ENCODE measurements around the gene AKAP1.
A peak's percentile ranks its signal among the peaks of the same experiment; 100 is the strongest.

Gene AKAP1, protein sequence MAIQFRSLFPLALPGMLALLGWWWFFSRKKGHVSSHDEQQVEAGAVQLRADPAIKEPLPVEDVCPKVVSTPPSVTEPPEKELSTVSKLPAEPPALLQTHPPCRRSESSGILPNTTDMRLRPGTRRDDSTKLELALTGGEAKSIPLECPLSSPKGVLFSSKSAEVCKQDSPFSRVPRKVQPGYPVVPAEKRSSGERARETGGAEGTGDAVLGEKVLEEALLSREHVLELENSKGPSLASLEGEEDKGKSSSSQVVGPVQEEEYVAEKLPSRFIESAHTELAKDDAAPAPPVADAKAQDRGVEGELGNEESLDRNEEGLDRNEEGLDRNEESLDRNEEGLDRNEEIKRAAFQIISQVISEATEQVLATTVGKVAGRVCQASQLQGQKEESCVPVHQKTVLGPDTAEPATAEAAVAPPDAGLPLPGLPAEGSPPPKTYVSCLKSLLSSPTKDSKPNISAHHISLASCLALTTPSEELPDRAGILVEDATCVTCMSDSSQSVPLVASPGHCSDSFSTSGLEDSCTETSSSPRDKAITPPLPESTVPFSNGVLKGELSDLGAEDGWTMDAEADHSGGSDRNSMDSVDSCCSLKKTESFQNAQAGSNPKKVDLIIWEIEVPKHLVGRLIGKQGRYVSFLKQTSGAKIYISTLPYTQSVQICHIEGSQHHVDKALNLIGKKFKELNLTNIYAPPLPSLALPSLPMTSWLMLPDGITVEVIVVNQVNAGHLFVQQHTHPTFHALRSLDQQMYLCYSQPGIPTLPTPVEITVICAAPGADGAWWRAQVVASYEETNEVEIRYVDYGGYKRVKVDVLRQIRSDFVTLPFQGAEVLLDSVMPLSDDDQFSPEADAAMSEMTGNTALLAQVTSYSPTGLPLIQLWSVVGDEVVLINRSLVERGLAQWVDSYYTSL

DNA sequence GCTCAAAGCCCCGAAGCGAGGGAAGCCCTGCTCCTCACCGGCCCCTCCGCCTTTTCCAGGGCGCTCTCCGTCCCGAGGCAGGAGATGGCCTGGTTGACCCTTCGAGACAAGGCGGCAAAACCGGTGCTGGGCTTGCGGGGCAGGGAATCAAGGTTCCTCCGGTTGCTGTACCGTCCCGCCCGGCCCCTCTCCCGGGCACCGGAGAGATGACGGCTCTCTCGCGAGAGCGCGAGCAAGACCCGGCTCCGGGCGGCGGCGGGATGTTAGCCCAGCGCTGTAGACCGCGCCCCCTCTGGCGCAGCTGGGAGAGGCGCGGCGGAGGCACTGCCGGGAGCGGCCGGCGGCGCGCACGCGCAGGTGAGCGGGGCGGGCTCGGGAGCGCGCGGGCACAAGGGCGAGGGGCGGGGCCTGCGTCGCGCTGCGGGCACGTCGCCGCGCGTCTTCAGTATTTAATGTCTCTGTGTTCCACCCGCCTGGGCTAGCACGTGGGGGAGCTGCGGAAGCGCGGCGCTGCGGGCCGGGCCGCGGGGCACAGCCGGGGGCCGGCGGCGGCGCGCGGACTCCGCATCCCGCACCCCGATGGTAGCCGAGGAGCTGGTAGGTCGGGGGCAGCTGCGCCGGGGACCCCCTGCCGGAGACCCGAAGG is at the start of gene AKAP1:
TSS of gene AKAP1 (plus strand) at position 445 of the 646 bp plus-strand sequence. CDS start 20,219 bp downstream, outside the sequence.
- DNase-seq (ENCODE audit: low spot score), result peak; percentile 97

DNA sequence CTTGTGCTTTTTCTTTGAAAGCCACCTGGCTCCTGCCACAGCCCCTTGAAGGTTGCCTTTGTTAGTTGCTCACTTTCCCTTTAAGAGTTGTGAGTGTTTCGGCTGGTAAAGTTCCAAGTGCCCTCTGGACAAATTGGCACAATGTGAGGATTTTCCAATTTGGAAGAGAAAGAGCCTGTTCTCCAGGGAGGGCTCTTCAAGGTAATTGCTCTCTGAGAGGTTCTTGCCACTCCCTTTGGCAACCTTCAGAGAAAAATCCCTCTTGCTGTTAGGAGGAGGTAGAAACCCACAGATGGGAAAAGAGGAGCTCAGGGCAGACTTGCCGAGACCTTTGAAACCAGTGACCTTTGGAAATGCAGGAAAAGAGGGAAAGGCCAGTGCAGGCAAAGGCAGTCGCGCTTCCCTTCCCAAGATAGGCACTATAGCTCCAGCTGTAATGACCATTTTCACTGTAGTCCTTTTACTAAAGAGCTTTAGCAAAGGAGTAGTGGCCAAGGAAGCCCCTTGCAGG is 49.0 kb upstream of the AKAP1 start:
- no peak for DNase-seq (ENCODE audit: low spot score)

DNA sequence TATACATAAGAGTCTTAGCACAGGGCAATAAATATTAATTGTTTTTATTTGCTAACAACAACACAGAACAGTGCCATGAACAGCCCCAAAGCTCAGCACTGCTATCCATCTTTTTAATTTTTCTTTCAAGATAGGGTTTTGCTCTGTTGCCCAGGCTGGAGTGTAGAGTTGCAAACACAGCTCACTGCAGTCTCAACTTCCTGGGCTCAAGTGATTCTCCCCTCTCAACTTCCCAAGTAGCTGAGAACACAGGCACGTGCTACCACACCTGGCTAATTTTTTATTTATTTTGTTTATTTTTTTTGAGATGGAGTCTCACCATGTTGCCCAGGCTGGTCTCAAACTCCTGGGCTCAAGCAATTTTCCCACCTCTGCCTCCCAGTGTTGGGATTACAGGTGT is 47.6 kb upstream of the AKAP1 start:
- DNase-seq (ENCODE audit: low spot score), result no peak

DNA sequence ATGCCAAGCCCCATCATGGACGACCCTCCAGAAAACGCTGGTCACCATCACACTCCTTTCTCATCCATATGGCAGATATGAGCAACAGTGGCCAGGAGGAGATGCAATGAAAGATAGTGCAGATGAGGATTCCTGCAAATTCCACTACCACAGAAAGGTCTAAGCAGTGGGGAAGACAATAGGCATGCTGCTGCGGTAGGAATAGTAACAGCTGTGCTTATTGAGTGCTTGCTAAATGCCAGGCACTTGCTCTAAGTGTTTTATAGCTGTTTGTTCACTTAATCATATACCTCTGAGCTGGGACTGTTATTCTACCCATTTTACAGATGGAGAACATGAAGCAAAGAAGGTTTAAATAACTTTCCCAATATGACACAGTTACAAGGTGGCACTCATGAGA is 46.6 kb upstream of the AKAP1 start:
- no peak for DNase-seq (ENCODE audit: low spot score)

DNA sequence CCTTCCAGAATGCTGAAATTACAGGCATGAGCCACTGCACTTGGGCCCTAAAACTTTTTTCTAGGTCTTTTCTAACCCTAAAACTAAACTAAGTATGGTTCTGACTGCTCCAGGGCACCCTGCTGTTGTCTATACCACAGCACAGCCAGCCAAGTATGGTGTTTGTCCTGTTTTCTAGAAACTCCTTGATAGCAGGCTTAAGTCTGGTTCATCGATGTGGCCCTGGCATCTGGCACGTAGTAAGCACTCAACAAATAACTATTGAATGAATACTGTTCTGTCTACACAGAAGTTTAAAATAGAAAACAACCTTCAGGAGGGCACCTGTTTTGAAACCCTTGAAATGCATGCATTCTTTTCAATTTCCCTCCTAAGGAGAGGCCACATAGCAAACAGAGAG is 44.5 kb upstream of the AKAP1 start:
- DNase-seq (ENCODE audit: low spot score), result no peak

DNA sequence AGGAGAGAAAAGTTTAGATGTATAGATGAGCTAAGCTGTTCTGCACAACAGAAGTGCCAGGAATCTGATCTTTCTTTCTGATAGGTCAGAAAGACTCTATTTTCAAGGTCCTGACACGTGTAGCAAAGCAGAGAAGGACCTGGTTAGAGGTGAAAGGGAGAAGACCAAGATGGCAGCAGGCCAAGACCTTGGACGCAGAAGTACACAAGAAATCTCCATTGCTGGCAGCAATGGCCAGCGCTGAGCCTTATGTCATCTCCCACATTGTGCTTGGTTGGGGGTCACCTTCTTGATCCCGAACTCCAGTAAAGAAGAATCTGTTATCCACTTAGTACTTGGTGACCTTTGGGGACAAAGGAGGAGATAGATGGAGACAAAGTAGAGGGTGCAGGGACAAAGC is 41.8 kb upstream of the AKAP1 start:
- no peak for DNase-seq (ENCODE audit: low spot score)

DNA sequence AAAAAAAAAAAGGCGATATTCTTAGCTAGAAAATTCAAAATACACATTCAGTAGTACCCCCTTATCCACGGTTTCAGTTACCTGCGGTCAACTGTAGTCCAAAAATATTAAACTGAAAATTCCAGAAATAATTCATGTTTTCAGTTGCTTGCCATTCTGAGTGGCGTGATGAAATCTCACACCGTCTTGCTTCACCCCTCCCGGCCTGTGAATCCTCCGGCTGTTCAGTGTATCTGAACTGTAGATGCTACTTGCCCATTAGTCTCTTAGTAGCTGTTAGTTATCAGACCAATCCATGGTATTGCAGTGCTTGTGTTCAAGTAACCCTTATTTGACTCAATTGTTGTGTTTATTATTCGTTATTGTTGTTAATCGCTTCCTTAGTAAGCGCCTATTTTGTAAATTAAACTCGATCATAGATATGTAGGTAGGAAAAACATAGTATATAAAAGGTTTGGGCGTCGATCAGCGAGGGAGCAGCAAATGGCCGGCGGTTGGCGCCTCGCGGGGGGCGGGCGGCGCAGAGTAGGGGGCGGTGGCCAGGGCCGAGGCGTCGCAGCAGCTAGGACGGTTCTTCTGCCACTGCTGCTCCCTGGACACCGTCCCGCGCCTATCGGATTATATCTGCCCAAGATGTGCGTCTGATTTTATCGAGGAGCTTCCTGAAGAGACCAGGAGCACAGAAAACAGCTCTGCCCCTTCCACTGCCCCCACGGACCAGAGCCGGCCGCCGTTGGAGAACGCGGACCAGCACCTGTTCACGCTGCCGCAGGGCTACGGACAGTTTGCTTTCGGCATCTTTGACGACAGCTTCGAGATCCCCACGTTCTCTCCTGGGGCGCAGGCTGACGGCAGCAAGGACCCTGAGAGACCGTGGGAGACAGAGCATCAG is 39.8 kb upstream of the AKAP1 start:
- no peak for DNase-seq (ENCODE audit: low spot score)

DNA sequence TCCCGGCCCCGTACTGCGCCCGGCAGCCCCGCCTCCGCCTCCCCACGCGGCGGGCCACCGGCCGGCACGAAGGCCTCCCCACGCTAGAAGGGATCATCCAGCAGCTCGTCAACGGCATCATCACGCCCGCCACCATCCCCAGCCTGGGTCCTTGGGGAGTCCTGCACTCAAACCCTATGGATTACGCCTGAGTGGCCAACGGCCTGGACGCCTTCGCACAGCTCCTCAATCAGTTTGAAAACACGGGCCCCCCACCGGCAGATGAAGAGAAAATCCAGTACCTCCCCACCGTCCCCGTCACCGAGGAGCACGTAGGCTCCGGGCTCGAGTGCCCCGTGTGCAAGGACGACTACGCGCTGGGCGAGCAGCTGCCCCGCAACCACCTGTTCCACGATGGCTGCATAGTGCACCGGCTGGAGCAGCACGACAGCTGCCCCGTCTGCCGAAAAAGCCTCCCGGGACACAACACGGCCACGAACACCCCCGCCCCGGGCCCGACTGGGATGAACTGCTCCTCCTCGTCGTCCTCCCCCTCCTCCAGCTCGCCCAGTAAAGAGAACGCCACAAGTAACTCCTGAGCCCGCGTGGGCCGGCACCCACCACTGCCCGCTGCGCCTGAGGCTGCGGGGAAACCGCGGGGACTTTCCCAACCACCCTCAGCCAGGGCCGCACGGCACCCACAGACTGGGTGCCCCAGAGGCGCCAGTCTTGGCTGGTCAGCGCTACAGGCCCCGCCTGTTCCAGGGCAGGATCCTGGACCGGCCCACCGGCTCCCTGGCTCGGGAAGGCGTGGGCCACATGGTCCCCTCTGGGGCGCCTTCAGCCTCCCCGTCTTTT is 39.0 kb upstream of the AKAP1 start:
- peak; percentile 68 for DNase-seq (ENCODE audit: low spot score)

DNA sequence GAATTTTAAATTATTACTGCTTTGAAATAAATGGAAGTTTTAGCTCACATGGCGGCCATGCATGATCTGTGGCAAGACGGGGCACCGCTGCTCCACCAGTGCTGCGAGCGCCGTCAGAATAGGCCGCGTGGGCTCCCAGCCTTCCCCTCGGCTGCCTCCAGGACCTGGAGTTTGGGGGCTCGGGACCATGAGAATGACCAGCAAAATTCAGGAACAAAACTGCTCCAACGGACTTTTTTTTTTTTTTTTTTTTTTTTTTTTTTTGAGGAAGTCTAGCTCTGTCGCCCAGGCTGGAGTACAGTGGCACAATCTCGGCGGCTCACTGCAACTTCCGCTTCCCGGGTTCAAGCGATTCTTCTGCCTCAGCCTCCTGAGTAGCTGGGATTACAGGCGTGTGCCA is 38.3 kb upstream of the AKAP1 start:
- DNase-seq (ENCODE audit: low spot score), result no peak

DNA sequence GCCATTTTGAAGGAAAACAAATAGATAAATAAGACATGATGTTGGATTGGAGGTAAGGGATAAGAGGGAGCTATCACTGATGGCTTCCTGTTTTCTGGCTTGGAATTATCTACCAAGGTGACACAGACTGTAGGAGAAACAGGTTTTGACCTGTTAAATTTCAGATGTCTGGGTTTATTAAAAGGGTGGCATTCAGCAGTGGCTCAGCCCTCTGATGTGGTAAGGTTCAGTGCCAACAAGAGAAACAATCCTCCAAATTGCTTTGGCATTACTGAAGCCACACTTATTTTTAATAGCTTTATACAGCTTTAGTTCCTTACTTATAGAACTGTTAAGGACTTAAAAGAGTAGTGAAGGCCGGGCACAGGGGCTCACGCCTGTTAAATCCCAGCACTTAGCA is 37.0 kb upstream of the AKAP1 start:
- DNase-seq (ENCODE audit: low spot score), result no peak

DNA sequence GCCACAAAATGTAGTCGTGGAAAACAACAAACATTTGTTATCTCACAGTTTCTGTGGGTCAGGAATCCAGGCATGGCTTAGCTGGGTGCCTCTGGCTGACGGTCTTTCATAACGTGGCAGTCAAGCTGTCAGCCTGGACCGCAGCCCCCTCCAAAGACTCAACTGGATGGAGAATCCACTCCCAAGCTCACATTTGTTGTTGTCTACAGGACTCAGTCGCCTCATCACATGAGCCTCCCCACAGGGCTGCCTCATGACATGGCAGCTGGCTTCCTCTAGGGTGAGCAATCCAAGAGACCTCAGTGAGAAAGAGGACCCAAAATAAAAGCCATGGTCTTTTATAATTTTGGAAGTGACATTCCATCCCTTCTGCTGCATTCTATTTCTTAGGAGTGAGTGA is 34.7 kb upstream of the AKAP1 start:
- no peak for DNase-seq (ENCODE audit: low spot score)

DNA sequence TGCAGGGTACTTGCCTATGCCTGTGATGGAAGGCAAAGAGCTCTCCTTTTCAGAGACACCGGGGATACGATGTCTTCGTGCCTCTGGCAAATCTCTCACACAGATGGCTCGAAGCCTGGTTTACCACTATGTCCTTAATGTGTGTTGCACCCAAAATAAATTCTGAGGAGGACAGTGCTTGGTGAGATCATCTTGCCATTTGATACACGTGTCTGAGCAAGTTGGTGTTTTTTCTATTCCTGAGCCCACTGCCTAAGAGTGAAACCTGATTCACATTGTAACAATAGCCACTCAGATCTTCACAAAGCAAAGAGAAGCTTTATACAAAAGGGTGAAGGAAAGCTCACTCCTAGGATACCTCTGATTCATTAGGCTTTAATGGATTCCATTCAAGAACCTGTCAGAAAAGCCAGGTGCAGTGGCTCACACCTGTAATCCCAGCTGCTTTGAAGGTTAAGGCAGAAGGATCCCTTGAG is 33.1 kb upstream of the AKAP1 start:
- DNase-seq (ENCODE audit: low spot score), result no peak

DNA sequence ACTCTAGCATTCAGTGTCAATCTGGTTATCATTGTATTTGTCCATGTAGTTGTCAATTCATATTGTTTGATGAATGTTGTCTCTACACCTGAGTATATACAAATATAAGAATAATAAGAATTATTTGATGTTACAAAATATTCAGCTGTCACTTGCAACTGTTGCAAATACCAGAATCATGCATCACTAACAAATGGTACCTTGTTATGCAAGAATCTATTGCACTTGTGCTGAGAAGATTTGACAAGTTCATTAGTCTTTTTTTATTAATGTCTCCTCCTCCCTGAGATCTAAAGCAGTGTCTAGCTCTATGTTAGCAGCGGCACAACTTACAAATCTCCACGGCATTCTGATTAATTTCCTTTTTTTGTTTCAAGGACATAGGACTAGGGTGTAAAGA is 22.2 kb upstream of the AKAP1 start:
- no peak for DNase-seq (ENCODE audit: low spot score)

DNA sequence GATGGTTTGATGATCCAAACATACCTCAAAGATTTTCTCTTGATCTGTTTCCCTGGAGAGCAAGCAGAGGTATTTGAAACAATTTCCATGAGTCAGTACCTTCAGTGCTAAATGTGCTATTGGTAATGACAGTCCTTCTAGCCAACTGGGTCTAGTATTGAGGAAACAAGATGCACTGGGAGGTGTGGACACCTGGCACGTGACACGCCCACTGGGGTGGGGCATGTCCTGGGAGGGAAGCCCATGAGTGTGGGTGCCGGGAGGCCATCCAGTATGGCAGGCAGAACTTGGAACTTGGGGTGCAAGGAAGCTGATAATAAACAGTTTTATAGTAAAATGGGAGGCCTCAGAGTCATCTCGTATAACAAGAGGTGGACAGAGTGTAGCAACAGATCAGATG is 17.9 kb upstream of the AKAP1 start:
- DNase-seq (ENCODE audit: low spot score), result no peak

DNA sequence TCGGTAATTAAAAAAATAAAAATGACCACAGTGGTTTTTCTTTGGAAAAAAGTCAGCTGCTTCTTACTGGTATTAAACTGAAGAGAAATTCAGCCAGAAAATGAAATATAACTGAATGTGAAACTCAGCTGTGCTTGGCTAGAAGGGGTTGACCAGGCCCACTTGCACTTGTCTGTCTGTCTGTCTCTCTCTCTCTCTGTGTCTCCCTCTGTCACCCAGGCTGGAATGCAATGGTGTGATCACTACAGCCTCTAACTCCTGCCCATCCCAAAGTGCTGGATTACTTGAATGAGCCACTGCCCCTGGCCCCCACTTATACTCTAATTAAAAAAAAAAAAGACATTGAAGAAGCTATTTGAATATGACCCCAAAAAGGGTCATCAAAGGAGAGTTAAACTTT is 17.3 kb upstream of the AKAP1 start:
- no peak for DNase-seq (ENCODE audit: low spot score)

DNA sequence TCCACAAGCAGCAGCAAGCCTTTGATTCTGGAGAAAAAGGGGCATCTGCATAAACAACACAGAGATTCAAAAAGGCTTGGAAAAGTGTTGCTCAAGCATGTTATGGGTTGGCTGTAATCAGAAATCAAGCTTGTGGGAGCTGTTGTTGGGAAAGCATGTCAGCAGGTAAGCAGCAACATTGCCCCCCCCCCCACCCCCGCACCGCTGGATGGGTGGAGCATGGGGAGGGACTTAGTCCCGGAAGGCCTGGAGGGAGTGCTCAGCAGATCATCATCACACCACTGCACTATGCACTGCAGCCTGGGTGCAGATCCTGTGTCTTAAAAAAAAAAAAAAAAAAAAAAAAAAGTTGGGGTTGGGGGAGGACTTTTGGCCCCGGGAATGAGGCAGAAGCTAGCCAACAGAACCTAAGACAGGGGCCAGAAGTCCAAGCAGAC is 16.8 kb upstream of the AKAP1 start:
- no peak for DNase-seq (ENCODE audit: low spot score)

DNA sequence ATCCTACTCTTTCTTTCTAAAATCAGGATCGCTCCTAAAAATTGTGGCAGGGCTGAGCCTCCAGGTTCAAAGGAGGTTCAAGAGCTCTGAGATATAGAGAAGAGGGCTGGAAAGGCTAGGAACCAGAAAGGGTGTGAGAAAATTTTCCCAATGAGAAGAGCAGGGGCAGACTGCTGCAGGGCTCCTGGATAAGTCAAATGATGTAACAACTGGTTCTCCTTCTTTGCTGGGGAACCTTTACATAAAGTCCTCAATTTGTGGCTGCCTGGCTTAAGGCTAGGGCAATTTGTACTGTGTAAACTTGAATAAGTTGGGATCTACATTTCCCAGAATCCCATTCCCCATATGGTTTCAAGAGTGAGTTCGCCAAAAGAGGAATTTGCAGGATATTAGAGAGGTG is 16.3 kb upstream of the AKAP1 start:
- DNase-seq (ENCODE audit: low spot score), result no peak

DNA sequence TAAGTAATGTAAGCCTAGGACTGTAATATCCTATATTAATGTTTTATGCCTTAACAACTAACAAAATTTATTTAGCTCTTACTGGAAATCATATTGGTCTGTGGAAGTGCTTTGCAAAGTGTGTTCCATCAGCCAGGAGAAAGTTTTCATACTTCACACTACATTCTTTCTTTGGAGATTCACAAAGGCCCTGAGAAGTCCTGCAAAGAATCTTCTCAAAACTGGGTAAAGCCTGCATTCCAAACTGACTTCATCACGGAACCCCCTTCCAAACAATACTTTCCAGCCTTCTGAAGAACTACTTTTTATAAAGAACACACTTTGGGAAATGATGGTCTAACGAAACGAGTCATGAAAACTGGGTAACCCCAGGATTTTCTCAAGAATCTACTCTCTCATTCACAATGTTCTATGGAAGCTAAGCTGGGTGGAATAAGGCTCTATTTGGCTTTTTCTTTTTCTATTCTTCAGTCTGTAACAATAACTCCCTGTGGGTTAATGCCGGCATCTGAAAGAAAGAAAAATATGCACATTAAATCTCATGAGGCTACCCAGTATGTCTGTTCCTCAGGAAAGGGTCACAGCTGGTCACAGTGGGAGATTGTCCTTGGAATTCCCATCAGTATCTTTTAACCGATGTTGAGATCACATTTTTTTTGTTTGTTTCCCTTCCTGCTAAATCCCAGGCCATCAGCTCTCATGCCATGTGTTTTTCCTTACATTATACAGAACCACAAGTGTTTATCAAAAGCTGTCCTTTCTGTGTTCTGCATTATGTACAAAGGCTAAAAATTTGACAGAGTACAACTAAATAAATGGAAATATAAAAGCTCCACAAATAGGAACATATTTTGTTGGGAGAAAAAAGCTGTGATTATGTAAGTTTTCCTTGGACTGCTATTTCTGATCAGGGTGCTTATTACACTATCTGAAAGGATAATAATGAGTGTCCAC is 12.8 kb upstream of the AKAP1 start:
- peak; percentile 4 for DNase-seq (ENCODE audit: low spot score)

DNA sequence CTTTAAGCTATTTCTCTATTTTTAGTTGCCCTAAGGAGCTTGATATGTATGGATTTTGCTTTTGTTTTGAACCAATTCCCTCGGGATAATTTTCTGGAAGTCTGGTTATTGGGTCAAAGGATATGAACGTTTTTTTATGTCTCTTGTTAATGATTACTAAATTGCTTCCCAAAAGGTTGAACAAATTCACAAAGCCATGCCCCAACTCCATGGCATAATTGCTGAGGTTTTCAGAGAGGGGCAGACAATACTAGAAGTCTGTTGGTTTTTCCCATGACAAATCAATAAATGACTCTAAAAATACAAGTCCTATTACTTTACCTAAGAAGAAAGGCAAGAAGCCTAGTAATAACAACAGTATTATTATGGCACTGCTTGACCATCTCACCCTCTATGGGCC is 11.4 kb upstream of the AKAP1 start:
- no peak for DNase-seq (ENCODE audit: low spot score)

All from left forelimb (tissue), 1 donor.